GM18508 (cell line): Measurements from ENCODE around the gene NOS1.
"Not testable (repeated sequence)": the region's sequence is repeated elsewhere in the genome, so short reads cannot be mapped to it uniquely, and the experiment has no call there.

Experiments used
- ATAC-seq: cut with Tn5 transposase; IDR thresholded peaks from one replicate; pipeline ENCODE4 v1.9.1; 2021; ENCODE audit warnings: moderate number of reproducible peaks; ENCODE audit not compliant: insufficient read depth, unreplicated experiment

The NOS1 gene

DNA sequence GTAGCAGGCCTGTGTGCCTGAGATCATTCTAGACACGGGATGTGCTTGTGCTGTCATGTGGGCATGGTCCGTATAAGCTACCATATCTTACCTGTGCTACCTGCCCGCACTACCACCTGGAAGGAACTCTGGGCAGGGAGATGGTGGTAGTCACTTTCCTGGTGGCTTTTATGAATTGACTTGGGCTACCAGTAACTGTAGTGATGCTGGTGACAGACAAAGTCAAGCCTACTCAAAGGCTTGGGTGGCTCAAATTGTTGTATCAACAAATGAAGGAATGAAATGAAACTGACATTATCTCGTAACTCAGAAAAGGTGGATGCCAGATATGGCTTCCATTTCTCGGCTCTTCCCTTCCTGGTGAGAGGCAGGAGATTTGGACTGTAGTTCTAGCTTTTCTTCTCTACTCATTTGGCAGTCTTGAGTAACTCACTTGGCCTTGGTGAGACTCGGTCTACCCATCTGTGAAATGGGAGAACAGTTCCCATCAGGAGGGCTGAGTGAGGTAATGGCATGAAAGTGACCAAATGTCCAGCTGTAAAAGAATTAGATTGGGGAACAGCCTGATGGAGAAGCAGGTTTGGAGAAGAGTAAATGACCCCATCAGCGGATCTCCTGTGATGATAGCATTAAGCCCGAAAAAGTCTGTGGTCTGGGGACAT, 81.3 kb downstream of the NOS1 start:
- no peak for ATAC-seq

DNA sequence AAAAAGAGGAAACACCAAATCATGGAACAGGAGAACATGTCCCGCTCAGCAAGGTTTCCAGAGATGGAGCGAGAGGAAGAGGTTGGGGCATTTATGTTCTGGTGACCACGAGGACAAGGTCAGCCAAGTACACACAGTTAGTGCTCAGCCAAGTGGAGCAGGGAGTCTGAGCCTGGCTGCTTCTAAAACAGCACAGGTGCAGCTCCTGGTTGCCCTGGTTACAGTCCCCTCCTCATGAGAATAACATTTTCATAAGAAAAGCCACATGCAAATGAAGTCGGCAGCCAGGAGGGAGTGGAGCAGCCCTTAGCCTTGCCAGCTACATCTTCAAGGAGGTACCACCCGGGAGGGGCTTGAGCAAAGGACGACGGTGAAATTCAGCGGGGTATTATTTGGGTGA, 81.8 kb downstream of the NOS1 start:
- ATAC-seq = no peak

DNA sequence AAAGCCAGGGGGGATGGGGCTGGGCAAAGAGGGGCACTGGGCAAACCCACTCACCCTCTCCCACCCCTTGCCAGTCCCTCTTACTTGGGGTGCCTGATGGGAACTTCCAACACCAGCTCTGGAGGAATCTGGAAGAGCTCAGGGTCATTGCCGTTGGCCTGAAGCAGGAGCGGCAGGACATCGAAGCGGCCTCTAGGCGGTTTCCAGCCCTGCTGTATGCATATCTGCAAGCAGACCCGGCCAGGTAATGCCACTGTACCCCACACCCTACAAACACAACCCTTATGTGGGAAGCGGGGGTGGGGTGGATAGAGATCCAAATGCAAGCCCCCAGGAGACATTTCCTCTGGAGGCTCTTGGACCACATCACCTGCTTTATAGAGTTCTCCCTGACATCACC, 83.6 kb downstream of the NOS1 start:
- ATAC-seq = no peak

DNA sequence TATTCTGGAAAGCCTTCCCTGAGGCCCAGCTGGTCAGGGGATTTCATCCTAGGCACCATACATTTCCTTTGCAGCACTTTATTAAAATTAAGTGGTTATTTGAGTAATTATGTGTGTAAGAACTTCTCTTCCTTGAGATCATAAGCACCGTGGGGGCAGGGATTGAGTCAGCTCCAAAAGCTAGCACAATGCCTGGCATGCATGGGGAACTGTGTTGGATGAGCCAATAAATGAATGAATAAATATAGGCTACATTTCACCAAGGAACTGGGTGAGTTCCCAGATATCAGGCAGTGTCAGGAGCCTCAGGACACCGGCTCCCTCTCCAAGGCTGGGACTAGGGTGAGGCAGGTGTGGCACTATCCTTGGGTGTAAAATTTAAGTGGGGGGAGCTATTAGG, 88.3 kb downstream of the NOS1 start:
- ATAC-seq = no peak

DNA sequence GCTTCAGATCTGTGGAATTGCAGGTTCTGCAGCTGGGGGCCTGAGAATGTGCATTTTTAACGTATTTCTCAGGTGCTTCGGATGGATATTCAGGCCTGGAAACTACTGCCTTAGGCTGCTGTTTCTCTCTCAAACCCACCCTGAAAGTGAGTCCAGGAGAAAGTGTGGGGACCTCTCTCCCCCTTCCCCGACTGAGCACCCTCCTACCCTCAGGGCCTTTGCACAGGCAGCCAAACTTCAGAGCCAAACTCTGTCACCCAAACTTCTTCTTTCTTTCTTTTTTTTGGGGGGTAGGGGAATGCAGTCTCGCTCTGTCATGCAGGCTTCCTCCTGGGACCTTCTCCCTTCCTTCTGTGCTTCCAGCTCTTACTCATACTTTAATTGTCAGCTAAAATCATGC, 88.7 kb downstream of the NOS1 start:
- no peak for ATAC-seq

DNA sequence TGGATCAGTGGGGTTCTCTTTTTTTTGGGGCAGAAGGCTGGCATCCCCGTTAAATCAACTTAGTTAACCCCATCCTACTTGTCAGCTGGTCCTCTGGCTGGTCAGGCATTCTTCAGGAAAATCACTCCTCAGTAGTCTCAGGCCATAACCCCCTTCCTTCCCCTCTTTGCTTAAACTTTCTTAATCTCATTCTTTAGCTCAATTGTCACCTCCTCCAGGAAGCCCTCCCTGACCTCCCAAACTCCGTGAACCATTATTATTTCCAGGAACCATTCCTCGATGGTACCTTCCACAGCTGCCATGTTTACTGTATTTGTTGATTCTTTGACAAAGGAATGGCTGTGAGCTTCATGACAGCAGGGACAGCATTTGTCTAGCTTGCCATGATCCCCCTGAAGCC, 98.7 kb downstream of the NOS1 start:
- ATAC-seq = no peak

DNA sequence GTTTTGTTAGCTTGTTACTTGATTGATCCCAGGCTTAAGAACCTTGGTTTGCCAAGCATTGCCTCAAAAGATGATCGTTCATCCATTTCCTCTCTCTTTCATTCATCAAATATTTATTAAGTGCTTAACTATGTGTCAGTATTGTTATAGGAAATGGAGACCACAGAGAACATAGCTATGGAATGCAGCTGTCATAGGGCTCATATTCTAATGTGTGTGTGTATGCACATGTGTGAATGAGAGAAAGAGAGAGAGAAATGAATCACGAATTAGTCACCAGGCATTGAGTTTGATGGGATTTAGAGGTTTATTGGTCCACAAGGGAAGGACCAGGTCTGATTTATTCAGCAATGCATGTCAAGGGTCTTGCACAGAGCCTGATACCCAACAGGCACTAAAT, 100.2 kb downstream of the NOS1 start:
- ATAC-seq = no peak

DNA sequence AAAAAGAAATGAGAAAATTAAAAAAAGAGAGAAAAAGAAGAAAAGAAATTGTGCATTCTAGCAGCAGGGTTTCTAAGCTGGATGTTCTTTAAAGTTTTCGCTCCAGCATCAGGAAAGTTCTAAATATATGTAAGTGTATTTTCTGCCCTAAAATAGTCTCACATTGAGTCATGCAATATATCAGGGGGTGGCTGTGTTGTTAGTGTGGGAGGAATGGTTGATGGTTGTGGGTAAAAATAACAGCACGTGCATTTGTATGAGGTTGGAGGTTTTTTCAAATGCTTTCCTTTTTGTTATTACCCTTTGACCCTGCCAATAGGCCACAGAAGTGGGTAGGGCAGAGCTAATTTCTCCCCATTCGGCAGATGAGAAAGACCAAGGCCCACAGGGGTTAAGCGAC, 106.0 kb downstream of the NOS1 start:
- no peak for ATAC-seq

DNA sequence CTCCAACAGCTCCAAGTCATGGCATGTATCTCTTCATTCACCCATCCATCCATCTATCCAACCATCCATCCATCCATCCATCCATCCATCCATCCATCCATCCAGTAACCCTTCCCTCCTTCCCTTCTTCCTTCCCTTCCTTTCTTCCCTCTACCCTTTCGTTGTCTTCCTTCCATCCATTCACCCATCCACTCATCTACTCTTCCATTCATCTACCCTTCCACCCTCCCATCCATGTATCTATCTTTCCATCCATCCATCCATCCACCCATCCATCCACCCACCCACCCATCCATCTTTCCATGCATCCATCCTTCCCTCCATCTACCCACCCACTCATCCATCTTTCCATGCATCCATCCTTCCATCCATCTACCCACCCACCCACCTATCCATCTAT, 117.9 kb downstream of the NOS1 start:
- ATAC-seq = no peak

DNA sequence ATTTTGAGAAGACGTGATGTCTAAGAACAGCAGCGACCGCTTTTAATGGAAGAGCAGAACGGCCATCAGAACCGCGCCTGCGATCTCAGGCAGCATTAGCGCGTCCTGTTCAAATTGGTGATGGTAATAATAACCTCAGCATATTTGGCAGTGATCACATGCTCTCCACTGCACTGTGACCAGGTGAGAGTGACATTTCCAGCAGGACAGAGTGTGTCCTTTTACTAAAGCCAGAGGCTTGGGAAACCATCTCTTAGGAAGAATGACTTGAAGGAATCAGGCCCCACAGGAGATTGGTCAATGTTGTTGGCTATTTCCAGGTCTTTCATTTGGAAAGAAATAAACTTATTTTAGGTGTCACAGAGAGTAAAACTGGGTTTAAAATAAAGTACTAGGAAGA, 119.7 kb downstream of the NOS1 start:
- ATAC-seq = no peak

DNA sequence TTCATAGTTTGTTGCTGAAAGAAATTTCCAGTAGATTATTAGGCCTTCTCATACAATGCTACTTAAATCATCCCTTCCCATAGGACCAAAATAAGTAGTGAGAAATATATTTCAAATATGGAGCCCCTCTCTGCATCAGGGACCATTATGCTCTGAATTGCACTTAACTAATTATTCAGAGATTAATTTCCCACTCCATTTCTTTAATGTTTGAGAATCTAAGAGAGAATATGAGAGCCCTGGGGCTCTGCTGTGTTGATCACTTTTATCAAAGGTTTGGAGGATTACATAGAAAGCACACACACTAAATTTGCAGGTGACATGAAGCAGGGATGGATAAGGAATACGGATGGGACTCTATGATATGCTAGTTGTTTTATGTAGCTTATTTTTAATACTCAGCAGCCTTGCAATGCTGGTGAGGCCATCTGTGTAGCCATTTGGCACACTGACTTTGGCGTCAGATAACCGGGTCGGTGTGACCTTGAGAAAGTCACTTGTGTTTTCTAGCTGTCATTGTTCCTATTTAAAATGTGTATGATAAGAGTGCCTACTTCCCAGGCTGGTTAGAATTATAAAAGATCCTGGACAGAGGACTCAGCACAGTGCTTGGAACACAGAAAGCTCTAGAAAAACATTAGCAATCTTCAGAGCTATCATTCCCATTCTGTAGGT, 121.2 kb downstream of the NOS1 start:
- no peak for ATAC-seq

DNA sequence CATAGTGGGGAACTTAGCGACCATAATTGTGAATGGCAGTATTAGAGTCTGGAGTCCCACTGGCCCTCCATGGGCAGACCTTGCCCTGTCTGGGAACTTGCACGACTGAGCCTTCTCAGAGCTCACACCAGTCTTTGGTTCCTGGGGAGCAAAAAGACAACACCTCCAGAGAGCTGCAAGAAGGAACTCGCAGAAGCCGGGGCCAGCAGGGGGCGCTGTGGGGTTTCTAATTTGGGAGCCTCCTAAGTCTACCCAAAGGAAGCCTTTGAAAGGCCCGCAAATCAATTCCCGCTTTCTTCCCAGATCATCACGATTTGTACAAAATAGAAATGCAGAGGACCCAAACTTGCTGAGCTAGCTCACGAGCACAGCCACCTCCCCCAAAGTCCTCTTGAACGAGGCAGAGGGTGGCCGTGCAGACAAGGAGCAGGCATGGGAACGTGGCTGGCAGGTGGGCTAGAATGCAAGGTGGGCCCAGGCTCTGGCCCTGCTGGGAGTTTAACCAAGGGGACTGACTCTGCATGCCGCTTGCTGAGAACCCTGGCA, 124.9 kb downstream of the NOS1 start:
- ATAC-seq = no peak

DNA sequence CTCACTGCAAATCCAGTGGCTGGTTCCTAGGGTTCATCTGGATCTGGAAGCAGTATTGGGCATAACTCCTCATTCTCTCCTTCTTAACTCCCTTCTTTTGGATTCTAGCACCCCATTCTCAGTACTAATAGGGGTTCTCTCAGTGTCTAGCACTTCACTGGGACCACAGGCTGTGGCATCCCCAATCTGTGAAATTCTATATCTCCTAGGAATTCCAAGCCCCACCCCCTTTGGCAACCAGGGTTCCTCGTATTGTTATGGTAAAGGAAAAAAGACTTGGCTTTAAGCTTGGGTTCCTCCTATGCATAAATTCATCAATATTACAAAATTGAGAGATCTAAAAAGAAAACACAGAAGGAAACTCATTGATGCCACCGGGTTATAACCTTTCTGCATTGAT, 126.2 kb downstream of the NOS1 start:
- ATAC-seq = no peak

DNA sequence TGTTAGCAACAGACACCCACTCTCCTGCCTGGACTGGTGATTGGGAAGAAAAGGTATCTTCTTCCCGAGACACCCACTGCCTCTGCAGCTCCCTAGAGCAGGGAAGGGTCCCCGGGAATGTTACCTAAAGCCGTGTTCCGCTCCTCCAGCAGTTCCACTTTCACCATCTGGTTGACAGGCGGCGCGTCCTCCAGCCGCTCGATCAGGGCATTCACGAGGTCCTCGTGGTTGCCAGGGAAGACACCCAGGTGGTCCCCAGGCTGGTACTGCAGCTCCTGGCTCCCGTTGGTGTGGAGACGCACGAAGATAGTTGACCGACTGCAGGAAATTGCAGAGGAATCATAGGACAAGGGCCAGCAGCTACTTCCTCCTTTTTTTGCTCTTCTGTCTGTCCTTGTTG, 127.0 kb downstream of the NOS1 start:
- no peak for ATAC-seq

DNA sequence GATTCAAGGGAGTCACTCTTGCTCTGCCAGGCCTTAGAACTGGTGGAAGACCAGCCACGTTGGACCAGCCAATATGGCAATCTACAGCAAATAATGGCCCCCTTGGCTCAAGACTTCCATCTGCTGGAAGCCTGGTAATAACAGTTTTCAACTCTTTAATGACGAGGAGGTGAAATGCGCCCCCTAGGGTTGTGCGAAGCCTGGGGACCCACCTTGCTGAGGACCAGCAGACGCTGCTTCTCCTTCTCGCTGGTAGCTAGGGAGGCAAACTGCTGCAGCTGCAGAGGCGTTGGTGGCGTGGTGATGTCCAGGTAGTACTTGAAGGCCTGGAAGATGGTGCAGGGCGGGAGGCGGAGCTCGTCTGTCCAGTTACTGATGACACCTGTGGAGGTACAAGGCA, 129.7 kb downstream of the NOS1 start:
- ATAC-seq = no peak

DNA sequence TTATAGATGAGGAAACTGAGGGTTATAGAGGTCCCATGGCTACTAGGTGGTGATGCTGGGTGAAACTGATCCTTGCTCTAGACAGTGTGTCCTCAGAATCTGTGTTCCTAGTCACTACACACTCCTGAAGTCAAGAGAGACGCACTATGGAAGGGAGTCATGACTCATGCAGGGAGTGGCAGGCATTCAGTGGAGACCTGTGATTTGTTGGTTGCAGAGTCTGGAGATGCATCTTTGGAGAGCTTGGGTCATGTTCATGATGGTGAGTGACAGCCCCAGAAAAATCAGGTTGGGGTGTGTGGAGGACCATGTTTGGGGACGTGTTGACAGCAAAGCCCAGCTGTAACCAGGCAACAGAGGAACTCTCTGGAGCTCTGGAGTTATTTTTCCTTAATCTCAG, 133.2 kb downstream of the NOS1 start:
- ATAC-seq = no peak

DNA sequence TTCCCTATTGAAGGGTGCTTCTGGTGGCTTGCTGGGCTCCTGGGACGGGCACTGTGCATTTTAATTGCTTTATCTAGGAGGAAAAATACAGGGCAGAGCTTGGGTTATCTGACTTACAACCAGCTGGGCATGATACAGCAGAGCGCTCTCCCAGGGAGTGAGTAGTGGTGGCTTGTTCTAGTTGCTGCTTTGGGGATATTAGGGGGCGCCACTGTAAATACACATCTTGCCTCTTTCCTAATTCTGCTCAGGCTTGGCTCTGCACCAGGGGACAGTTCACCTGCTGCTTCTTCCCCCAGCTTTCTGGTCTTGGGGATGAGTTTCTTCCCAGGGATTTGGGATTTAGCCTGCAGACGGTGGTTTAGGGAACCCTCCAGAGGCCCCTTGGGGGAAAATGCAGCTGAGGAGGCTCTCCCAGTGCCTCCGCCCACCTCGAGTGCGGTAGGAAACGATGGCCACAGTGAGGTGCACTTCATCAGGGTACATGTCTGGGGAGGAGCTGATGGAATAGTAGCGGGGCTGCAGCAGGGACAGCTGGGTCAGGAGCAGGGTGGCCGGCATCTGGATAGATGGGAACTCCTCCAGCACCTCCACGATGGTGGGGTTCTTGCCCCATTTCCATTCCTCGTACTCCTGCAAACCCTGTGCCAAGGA, 134.3 kb downstream of the NOS1 start:
- ATAC-seq = no peak

DNA sequence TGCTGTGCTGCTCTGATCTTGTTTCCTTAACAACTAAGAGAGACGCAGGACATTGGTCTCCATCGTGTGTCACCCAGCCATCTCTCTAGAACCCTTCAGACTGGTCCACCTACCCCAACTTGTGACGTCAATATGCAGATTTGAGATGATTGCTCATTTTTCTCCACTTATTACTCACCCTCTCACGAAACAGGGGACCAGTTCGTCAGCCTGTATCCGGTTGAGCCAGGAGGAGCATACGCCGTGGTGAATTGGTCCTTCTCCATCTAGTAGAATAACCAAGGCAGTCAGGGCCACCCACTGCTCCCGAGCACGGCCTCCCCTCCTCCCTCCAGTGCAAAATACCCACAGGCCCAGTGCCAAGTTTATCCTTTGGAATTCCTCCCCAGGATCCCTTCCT, 134.9 kb downstream of the NOS1 start:
- ATAC-seq = no peak

DNA sequence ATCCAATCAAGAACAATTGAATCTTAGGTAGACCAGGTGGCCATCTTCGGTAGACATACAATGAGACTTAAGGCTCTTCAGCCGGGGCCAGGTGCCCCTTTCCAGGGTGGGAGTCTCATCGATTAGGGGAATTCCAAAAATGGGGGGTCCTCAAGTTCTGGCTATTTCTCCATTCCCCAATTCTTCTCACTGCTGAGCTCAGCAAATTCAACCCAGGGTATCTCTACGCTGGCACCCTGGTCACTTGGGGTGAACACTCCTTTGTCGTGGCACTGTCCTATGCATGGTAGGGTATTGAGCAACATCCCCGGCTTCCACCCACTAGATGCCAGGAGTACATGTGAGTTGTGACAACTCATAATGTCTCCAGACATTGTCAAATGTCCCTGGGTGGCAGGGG, 136.2 kb downstream of the NOS1 start:
- no peak for ATAC-seq

DNA sequence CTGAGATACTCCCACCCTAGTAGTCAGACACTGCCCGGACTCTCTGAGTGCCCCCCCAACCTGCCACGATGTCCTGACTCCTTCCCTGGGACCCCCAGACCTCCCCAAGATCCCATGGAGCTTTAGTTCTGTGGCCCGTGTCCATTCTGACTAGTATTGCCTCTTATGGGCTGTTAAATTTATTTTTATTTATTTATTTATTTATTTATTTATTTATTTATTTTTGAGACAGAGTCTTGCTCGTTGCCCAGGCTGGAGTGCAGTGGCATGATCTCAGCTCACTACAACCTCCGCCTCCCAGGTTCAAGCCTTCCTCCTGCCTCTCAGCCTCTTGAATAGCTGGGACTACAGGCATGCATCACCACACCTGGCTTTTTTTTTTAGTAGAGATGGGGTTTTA, 140.5 kb downstream of the NOS1 start:
- ATAC-seq = not testable (repeated sequence)

DNA sequence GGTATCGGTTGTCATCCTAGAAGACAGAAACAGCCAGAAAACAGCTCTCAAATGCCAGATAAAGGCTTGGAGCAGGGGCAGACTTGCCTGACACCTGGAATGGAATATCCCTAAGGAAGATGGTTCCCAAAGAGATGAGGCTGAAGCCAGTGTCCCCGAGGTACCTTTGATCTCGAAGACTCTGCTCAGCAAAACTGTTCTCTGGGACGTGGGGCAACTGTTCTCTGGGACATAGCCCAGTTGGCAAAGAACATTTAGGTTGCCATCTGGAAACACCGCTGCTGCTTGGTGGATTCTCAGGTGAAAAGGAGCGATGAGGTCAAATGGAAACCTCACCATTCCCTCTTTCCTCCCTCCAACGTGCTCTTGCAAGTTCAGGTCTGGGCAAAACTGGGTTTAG, 143.3 kb downstream of the NOS1 start:
- no peak for ATAC-seq

DNA sequence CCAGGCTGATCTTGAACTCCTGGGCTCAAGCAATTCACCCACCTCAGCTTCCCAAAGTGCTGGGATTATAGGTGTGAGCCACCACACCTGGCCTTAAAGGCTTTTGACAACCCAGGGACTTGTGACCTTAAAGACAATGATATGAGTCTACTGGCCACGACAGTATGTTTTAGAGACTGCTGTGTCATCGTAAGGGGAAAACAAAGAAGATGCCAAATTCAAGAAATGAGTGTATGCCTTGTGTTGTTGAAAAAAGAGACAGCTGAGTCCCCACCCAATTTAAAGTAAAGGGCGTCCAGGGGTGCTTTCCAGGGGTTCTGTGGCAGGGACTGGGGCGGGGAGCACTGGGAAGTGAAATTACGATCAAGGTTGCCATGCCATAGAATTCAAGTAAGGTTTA, 144.7 kb downstream of the NOS1 start:
- no peak for ATAC-seq
